Dermis blood vessel endothelial cell (primary cell): ENCODE measurements around the gene CRIM1. TPM values are rescaled to one million over a fixed set of nuclear protein-coding genes. Genes with fewer than 3 reads are reported as not detected.

Source experiments
- DNase-seq: peaks from one replicate; pipeline ENCODE4 v3.0.0; 2010
- total RNA-seq: library from RNA; depleted of rRNA; stranded (reverse); fragments of >200 nt; gene quantifications from 2 replicates; pipeline ENCODE4 v1.2.3, GENCODE V29; 2014

The CRIM1 gene
- total RNA-seq, 1 donor from 2014 or later: 891 TPM

DNA sequence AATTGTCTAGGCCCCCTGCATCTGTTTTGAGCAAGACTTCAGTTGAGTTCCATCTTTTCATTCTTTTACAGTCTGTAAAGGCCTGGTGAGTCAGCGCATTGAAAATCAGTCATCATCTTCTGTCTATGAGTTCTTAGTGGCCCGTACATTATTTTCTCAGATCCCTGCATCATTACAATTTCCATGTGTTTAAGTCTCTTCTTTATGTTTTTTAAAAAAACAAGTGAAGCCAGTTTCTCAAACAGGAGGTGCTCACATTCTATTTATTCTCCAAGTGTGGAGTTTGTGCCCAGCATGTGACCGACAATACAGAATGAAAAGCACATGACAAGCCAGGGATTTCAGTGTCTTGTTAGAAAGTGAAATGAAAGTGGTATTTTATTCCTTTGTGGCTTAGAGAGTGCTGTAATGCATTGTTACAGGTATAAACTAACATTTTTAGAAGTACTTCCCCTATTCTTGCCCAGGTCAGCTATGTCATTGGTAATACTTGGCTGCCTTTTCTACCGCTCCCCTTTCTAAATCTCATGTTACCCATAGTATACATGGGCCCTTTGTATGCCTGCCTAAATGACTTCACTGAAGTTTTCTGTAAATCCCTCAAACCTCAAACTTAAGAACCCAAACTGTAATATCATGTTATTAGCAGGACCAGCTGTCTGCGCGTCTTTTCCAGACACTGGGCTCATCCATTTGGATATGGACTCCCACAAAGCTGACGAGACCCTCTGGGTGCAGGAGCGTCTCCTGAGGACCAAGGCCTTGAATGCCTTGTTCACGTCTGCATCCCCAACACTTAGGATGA lies 174.8 kb downstream of the CRIM1 start:
- peak; percentile 49 for DNase-seq

DNA sequence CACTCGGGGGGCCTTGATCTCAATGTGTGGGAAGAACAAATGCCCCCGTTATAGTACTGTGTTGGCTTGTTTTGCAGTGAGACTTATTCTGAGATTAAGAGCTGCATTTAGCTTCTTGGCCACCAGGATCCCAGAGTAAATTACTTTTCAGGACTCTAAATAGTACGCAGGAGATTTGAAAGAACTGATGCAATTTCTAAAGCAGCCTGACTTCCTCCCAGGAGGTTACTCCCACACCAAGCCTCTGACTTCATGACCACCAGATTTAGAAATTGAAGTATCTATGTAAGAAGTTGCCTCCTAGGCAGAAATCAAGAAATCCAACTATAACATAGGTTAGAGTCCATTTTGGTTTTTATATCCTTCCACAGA lies 175.4 kb downstream of the CRIM1 start:
- DNase-seq: no peak

DNA sequence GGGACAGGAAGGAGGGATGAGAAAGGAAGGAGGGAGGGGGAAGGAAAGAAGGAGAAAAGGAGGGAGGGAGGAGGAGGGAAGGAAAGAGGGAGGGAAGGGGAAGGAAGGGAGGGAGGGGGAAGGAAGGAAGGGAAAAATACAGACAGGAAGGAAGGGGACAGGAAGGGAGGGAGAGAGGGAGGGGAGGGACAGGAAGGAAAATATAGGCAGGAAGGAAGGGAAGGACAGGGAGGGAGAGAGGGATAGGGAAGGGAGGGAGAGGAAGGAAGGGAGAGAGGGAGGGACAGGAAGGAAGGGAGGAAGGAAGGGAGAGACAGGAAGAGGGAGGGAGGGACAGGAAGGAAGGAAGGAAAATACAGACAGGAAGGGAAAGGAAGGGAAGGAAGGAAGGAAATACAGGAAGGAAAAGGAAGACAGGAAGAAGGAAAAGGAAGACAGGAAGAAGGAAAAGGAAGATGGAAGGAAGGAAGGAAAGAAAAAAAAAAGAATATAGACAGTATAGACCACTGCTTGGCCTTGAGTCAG lies 178.8 kb downstream of the CRIM1 start:
- no peak for DNase-seq

DNA sequence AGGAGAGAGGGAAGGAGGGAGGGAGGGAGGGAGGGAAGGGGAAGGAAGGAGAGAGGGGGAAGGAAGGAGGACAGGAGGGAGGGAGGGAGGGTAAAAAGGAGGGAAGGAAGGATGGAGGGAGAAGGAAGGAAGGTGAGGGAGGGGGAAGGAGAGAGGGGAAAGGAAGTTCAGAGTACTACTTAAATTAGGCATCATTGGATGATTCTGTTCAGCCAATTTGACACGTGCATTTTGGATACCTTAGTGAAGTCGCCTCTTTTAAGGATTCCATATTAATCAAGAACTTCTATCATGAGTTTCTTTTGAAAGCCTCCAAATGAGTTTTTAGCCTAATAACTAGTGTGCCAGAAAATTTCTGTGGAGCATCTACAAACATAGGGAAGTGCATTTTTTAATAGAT lies 179.5 kb downstream of the CRIM1 start:
- no peak for DNase-seq

DNA sequence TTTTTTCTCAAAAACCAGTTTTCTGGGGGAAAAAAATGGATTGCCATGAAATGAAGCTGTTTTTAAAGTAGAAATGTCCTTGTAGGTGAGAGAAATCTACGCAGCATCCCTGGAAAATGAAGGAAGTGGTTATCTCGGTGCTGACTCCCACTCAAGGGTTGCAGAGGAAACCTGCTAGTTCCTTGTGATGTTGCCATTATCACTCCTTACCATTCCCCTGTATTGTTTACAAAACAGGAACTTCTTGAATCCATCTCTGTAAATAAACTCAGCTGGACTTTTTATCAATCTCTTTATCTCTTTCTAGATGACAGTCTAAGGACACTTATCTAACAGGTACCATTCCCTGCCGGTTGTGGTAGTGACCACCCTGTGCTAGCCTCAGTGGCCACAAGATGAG lies 181.2 kb downstream of the CRIM1 start:
- no peak for DNase-seq

DNA sequence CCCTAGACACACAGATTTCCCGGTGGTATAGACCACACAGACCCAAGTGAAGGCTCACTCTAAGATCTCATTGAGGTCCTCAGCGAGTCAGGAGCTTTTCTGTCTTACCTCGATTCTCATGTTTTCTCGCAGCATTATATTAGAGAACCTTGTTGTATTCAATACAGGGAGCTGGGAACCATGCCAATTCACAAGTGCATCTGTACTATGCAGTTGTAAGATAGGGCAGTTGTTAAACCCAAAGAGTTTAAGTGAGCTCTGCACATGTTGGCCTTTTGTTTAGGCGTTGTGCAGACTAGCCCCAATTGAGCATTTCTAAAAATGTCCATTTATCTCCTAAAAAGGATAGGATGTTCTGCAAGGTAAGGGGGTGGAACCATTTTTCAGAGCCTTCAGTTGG lies 182.8 kb downstream of the CRIM1 start:
- DNase-seq: peak; percentile 63

DNA sequence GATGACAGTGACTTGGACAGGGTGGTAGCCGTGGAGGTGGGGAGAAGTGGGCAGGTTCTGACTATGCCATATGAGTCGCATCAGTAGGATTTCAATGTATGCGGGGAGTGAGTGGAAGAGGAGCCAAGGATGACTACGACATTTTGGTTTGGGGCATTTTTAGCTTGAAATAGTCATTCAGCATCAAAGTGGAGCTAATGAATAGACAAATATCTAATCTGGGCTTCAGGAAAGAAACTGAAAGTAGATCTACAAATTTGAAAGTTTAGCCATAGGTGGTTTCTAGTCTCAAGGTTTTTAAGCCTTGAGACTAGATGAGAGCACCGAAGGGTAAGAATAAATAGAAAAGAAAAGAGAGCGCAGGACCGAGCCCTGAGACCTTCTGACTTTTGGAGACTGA lies 184.1 kb downstream of the CRIM1 start:
- DNase-seq: no peak

DNA sequence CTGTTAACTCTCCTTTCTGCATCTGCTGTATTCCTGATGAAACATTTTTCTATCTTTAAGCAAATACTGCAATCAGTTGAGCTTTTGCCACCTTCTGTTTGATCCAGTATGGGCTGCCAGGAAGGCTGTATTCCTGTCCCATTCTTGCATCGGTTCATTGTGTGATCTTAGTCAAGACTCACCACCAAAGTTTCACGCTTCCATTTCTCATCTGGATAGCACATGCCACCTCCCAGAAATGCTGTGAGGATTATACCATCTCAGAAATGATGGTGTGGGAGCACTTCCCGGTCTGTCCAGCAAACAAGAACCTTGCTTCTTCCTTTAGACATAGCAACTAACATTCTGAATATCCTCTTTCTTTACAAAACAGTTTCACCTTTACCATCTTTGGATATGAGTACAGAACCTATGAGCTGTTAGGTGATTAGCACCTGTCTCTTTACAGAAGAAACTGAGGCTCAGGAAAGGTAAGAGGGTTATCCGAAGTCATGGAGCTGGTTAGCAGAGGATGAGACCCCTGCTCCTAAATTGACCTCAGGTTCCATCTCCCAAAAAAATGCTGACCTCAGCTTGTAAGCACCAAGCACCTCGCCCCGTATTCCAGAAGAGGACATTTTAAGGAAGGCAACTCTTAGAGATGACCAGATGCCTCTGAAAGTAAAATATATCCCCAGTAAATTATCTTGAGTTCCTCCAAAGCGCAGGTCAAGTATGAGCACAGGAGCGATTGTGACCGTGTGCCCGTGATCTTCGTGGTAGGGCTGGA lies 185.6 kb downstream of the CRIM1 start:
- no peak for DNase-seq

DNA sequence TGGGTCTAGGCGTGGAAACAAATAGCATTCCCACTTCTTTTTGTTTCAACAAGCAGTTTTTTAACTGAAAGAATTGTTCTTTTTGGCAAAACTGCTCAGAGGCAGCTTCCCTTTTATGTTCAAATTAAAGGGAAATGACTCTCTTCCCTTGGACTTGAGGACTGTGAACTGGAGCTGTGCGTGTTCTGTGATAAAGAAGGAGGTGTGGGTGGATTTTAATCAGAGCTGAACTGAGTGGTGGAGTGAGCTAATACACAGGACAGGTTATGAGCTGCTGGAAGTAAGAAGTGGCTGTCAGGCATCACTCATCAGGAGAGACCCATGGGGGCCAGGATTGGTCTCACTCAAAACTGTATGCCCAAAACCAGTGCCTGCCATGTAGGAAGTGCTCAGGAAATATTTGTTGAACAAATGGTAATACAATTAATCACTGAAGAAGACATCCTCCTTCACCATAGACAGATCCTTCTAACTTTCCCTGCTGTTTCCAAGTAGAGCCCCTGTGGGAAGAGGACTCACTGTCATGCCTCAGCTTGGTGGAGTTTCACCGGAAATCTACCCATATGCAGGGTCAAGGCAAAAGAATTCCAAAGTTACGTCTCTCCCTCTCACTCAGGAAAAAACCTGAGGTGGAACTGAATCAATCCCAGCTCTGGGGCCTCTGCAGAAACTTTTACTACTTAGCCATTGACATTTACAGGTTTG lies 186.5 kb downstream of the CRIM1 start:
- peak; percentile 90 for DNase-seq

DNA sequence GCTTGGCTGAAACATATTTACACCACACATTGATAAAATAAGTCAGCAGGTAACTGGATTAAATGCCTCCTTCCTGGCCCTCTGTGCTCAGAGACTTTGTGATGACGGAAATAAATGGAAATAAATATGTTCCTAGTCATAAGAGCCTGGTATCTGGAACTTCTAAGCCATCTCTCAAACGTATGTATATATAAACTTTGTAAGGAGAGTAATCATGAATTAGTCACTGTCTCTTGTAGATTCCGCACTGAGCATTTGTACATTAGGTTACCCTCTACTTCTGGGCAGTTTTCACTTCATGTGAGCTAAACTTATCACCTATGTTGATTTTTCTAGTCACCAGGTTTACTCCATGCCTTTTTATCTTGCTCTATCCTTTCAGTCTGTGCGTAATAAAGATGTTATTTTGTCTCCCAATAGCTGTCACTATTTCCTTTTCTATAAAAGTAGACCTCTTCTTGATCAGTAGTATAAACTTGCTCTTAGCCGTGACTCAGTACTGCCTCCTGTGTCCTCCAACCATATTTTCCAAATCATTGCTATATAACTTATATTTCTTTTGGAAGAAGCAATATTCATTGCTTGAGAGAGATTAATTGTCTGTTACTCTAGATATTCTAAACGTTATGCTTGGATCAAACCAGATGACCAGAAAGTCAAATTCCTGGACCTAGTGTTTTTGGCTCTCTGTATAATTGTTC lies 189.2 kb downstream of the CRIM1 start:
- peak; percentile 55 for DNase-seq

DNA sequence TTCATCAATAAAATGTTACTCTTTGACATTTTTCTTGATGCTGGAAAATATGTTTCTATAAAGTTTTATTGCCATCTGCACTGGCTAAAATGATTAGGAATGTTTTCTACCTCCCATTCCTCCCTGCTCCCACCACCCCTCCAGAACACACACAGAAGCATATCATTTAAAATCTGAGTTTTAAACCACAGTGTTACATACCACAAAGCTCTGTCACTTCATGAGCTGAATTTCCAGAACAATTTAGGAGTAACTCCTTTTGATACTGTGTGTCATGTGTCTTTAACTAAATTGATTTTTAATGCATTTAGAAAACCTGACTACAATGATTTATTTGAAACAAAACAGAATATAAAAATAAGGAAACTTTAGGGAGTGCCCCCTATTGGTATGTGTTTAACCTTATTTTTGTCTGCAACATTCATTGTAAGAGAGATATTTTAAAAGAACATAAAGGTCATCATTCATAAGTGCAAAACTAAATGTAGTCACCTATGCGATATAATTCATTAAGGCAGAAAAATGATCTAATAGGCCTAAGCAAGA lies 190.4 kb downstream of the CRIM1 start:
- DNase-seq: no peak

DNA sequence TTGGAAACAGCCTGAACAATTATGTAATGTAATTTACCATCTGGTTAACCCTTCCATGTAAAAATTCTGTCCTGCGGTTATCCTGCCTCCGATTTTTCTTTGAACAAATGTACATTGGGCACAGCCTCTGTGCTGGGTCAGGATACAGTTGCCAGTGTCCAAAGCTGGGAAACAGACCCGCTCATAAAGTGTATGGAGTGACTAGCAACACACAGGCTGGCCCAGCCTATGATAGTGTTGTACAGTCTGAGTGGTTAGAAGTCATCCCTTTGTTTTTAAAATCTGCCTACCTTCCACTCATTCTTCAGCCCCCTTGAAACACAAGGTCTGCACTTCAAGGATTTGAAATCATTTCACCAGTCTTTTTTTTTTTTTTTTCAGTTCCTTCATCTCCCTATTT lies 192.3 kb downstream of the CRIM1 start:
- DNase-seq: no peak

DNA sequence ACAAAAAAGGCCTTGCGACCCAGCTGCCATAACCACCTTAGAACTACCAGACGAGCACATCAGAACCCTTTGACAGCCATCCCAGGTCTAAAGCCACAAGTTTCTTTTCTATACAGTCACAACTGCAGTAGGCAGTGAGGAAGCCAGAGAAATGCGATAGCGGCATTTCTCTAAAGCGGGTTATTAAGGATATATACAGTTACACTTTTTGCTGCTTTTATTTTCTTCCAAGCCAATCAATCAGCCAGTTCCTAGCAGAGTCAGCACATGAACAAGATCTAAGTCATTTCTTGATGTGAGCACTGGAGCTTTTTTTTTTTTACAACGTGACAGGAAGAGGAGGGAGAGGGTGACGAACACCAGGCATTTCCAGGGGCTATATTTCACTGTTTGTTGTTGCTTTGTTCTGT lies 193.6 kb downstream of the CRIM1 start:
- peak; percentile 89 for DNase-seq

DNA sequence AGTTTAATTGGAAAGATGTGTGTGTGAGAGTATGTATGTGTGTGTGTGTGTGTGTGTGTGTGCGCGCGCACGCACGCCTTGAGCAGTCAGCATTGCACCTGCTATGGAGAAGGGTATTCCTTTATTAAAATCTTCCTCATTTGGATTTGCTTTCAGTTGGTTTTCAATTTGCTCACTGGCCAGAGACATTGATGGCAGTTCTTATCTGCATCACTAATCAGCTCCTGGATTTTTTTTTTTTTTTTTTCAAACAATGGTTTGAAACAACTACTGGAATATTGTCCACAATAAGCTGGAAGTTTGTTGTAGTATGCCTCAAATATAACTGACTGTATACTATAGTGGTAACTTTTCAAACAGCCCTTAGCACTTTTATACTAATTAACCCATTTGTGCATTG lies 194.4 kb downstream of the CRIM1 start:
- no peak for DNase-seq

DNA sequence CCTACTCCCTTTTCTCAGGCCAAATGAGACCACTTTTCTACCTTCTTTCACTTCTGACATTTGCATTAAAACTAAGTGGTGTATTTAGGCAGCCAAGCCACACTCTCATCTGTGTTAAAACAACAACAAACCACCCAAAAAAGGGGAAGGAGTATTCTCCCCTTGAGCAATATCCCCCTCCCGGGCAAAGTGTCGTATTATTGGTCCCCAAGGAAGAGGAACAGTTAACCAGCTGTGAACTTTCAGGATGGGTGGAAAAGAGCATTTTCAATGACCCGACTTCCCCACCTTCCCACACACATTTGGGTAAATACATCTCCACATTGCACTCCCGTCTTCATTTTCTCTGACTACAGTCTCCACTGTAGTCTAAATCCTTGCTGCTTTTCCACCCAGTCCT lies 198.1 kb downstream of the CRIM1 start:
- no peak for DNase-seq

DNA sequence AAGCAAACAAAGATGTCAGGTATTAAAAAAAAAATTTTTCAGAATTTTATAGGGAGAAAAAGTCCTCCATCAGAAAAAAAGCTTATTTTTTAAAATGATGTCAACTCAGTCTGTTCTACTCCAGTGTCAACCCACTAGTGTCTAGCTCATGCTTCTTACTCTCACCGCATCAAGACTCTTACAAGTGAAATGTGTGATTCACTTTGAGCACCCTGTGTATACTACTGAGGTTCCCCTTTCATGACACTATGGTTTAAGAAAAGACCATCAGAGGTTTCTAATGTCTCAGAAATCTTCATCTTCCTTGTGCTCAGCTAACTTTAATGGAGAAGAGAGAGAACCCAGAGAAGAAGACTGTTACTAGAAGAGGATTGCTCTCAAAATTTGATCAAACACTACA lies 199.0 kb downstream of the CRIM1 start:
- DNase-seq: no peak

DNA sequence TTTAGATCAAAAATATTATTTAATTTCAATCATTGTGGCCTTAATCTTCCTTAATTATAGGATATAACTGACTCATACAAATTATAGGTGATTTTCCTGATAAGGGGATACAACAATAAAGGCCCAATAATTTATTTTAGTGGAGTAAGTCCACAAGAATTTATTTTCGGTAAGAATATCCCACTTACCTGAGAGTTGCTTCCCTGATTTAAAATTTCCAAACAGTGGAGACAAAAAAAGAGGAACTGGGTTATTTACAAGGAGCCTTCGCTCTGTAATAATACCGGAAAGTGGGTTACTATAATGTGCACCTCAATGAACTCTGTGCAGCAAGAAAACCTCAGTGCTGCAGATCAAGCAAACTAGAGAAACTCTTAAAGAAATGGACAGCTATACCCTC lies 200.2 kb downstream of the CRIM1 start:
- no peak for DNase-seq

DNA sequence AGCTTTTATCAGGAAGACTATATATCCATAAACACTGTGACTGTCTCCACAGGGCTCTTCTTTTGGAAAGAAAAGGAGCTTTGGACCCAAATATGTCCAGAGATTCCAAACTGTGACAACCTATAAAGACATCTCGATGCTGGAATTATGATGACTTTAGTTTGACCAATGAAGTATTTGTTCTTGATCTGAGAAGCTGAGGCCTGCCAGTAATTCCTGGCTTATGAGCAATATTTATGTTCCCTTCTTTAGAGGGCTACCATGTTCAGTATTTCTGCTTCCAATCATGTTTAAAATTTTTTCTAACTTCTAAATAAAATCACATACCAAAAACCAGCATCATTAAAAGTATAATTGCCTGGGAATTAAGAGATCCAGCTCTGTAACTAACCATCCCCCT lies 201.3 kb downstream of the CRIM1 start:
- DNase-seq: peak; percentile 20

DNA sequence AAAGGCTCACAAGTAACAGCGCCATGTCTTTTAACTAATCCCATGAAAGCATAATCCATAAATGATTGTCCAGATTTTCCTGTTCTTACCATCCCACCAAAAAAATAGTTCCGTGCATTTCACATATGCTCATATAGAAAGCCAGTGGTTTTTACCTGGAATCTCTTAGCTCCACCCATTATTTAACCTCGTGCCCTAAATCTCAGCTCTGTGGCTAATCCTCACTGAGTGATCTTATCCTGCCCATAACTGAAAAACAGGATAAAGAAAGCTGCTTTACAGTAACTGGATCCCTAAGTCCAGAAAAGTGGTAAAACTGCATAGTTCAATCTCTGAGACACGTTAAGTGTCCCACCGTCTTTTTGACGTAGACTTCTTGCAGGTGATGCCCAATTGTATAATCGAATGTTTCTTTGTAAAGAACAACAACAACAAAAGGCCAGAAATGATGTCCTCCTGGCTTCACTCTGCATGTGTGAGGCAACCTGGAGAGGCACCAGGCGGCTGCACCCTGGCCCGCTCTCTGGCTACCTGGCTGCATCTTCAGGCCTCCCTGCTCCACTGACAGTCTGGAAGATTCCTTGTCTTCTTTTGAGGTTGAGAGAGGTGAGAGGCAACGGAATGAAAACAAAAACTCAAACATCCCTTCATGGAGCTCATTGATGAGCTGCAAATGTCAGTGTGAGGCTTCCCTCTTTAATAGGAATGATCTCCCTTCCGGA lies 203.8 kb downstream of the CRIM1 start:
- DNase-seq: peak; percentile 13

DNA sequence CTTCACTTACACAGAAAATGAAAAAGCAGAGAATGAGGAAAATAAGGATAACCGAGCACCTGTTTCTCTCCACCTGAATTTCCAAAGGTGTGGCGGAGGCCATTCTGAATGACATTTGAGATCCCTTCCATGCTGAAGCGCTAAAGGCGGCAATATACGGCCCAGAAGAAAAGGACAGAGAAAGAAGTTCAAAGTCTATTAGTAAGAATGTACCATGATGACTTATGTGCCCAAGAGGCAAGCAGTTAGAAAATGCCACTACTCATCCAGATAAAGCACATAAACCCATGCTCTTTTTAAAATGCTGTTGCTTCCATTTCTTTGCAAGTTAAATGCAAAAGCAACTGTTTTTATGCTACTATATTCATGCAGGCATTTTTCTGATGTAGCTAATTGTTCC lies 205.1 kb downstream of the CRIM1 start:
- peak; percentile 22 for DNase-seq

DNA sequence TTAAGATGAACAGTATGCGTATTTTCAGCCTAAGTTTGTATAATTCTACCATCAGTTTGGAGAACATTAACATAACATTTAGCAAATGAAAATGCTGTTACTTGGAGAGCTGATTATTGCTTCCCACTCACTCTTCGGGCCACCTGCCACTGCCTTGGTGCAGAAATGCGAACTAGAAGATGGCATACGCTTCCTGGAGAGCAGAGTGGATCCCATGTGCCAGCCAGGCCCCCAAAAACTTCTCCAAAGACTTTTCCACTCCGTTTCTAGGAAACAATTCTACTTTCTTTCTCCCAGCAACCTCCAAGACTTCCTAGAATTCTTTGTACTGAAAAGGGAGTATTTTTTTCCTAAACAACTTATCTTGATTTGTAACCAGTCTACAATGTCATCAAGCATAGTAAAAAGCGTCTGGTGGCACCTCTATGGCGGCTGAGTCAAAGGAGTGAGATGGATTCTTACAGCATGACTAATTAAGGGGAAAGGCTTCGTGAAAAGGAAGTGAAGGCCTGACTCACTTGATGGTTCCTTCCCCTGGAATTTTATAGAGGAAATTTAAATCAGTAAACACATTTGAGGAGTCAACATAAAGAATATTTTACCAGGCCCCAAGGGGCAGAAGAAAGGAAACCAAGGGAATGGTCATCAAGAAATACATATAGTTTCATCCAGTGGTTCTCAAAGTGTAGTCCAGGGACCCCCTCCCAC lies 205.8 kb downstream of the CRIM1 start:
- DNase-seq: peak; percentile 97
